K562 (cell line): ENCODE data around the gene PDHB. TPM values are rescaled to one million over a fixed set of nuclear protein-coding genes. Genes with fewer than 3 reads are reported as not detected.

Experiments
- BCL6 ChIP-seq: fragments of 250-450 bp; sonication (Bioruptor Pico); IDR thresholded peaks from 2 replicates; pipeline ENCODE4 v1.4.0; 2020
- CAMTA2 ChIP-seq: fragments of 250-450 bp; sonication (Bioruptor Pico); conservative IDR thresholded peaks from 2 replicates; pipeline ENCODE4 v1.5.1; 2022
- CREB3L1 ChIP-seq: fragments of 450-650 bp; IDR thresholded peaks from 2 replicates; pipeline ENCODE4 v1.6.1; 2014; ENCODE audit warnings: low read depth, mild to moderate bottlenecking, moderate library complexity, borderline replicate concordance
- DPF2 ChIP-seq: fragments of 450-650 bp; IDR thresholded peaks from 2 replicates; pipeline ENCODE4 v1.6.1; 2016
- EHMT2 ChIP-seq: fragments of 450-650 bp; IDR thresholded peaks from 2 replicates; pipeline ENCODE4 v1.6.1; 2018; ENCODE audit warnings: antibody characterized with exemption
- ESRRB ChIP-seq: fragments of 250-450 bp; sonication (Bioruptor Pico); IDR thresholded peaks from 2 replicates; pipeline ENCODE4 v1.5.0; 2020; ENCODE audit warnings: mild to moderate bottlenecking, moderate library complexity, borderline replicate concordance
- FOS ChIP-seq: IDR thresholded peaks from 3 replicates; pipeline ENCODE4 v1.6.1; 2011; ENCODE audit not compliant: insufficient read length; ENCODE audit errors: extremely low read depth
- FOSL1 ChIP-seq: fragments of 200-800 bp; sonication (Bioruptor generic); conservative IDR thresholded peaks from 2 replicates; pipeline ENCODE4 v1.6.1; 2016; ENCODE audit warnings: missing genetic modification characterization, missing compliant biosample characterization
- GABPB1 ChIP-seq: sonication (generic); formaldehyde crosslinking; IDR thresholded peaks from 2 replicates; pipeline ENCODE4 v1.8.0; 2022; ENCODE audit warnings: mild to moderate bottlenecking, missing genetic modification reagents
- KDM2B ChIP-seq: fragments of 250-450 bp; sonication (Bioruptor Pico); IDR thresholded peaks from 2 replicates; pipeline ENCODE4 v1.8.0; 2021; ENCODE audit warnings: mild to moderate bottlenecking, moderate library complexity
- L3MBTL2 ChIP-seq: fragments of 450-650 bp; IDR thresholded peaks from 2 replicates; pipeline ENCODE4 v1.6.1; 2016; ENCODE audit warnings: mild to moderate bottlenecking, moderate library complexity
- MAFG ChIP-seq: fragments of 450-650 bp; conservative IDR thresholded peaks from 2 replicates; pipeline ENCODE4 v1.6.1; 2016; ENCODE audit warnings: missing genetic modification characterization, missing compliant biosample characterization
- MEIS2 ChIP-seq: fragments of 450-650 bp; IDR thresholded peaks from 2 replicates; pipeline ENCODE4 v1.6.1; 2014; ENCODE audit warnings: mild to moderate bottlenecking; ENCODE audit not compliant: partially characterized antibody
- MYBL2 ChIP-seq, 2 experiments: fragments of 450-650 bp in 1 of 2; sonication (generic) in 1 of 2; formaldehyde crosslinking in 1 of 2; IDR thresholded peaks; 2 replicates each; pipeline versions ENCODE4 v1.6.1 to v1.8.1; 2017 to 2022; ENCODE audit warnings: borderline replicate concordance in 1 of 2, inconsistent platforms in 1 of 2, low read depth in 1 of 2, mild to moderate bottlenecking in 1 of 2, missing genetic modification reagents in 1 of 2, moderate library complexity in 1 of 2
- NCOA1 ChIP-seq: fragments of 450-650 bp; IDR thresholded peaks from 2 replicates; pipeline ENCODE4 v1.6.1; 2016; ENCODE audit warnings: low read depth
- NFRKB ChIP-seq: fragments of 450-650 bp; IDR thresholded peaks from 2 replicates; pipeline ENCODE4 v1.6.1; 2016; ENCODE audit warnings: low read depth
- SAFB2 ChIP-seq: fragments of 200-400 bp; formaldehyde crosslinking; IDR thresholded peaks from 2 replicates; pipeline ENCODE4 v1.6.1; 2018; ENCODE audit warnings: borderline replicate concordance, low read length, low read depth, moderate library complexity; ENCODE audit not compliant: severe bottlenecking
- SMARCE1 ChIP-seq: fragments of 450-650 bp; IDR thresholded peaks from 2 replicates; pipeline ENCODE4 v1.7.1; 2016; ENCODE audit warnings: mild to moderate bottlenecking
- SREBF2 ChIP-seq: sonication (generic); formaldehyde crosslinking; IDR thresholded peaks from 2 replicates; pipeline ENCODE4 v1.4.0; 2020; ENCODE audit warnings: mild to moderate bottlenecking, missing genetic modification reagents
- TEAD1 ChIP-seq, 2 experiments: fragments of 450-650 bp in 1 of 2; sonication (generic) in 1 of 2; formaldehyde crosslinking; IDR thresholded peaks; 2 replicates each; pipeline versions ENCODE4 v1.4.0 to v1.8.0; 2020 to 2022; ENCODE audit warnings: mild to moderate bottlenecking in 2 of 2, missing genetic modification reagents in 1 of 2
- ZEB2 ChIP-seq: fragments of 450-650 bp; IDR thresholded peaks from 2 replicates; pipeline ENCODE4 v1.6.1; 2016
- ZNF311 ChIP-seq: fragments of 250-450 bp; sonication (Bioruptor Pico); IDR thresholded peaks from 2 replicates; pipeline ENCODE4 v1.4.0; 2020; ENCODE audit warnings: mild to moderate bottlenecking, moderate library complexity
- ZNF57 ChIP-seq: fragments of 450-650 bp; formaldehyde crosslinking; IDR thresholded peaks from 2 replicates; pipeline ENCODE4 v1.4.0; 2020; ENCODE audit warnings: mild to moderate bottlenecking, moderate library complexity
- ZNF785 ChIP-seq: fragments of 250-450 bp; sonication (Bioruptor Pico); IDR thresholded peaks from 2 replicates; pipeline ENCODE4 v1.4.0; 2020; ENCODE audit warnings: mild to moderate bottlenecking
- polyA plus RNA-seq, 8 experiments: library from polyadenylated mRNA; depleted of rRNA in 4 of 8; stranded (reverse) in 5 of 8; unstranded in 3 of 8; fragments of >200 nt; fragmentation: Nextera tagmentation in 2 of 8; fragmentation: Illumina TruSeq in 1 of 8; extraction: Ambion mirVana in 2 of 8; extraction: Trizol in 1 of 8; gene quantifications; 2 replicates each; pipeline versions ENCODE4 v1.2.1 to v1.2.3, GENCODE V29; 2011 to 2014; ENCODE audit warnings: inconsistent platforms in 1 of 8, missing spikeins in 1 of 8
- total RNA-seq, 7 experiments: library from RNA; depleted of rRNA in 6 of 7; stranded (reverse); fragments of >200 nt in 6 of 7; fragmentation: Illumina TruSeq in 2 of 7; extraction: Trizol in 2 of 7; gene quantifications; 2 replicates each; pipeline versions ENCODE4 v1.2.1 to v1.2.3, GENCODE V29; 2011 to 2021; ENCODE audit warnings: low replicate concordance in 1 of 7
- TF ChIP-seq, protein P1 (sequence below): fragments of 250-450 bp; sonication (Bioruptor Pico); IDR thresholded peaks from 2 replicates; pipeline ENCODE4 v1.9.0; 2021; ENCODE audit warnings: mild to moderate bottlenecking, inconsistent platforms
- TF ChIP-seq, protein P2 (sequence below): fragments of 450-650 bp; formaldehyde crosslinking; IDR thresholded peaks from 2 replicates; pipeline ENCODE4 v1.4.0; 2020; ENCODE audit warnings: mild to moderate bottlenecking, moderate library complexity

PDHB gene
- total and polyA plus RNA-seq, 9 of the 15 experiments (the other 6 are each of a cell fraction or from before 2014, with no cell fraction given), result 51.2 to 178 (median 85.2) TPM

- TF ChIP-seq SAFB2, result no peak
- peak; percentile 84 for TF ChIP-seq MEIS2
- TF ChIP-seq L3MBTL2, result peak; percentile 37; the same call in 1 of the 2 replicates
- TF ChIP-seq ZEB2, result no peak
- no peak for TF ChIP-seq MYBL2 (IDR thresholded peaks at IDR 0.05; ENCODE audit: low read depth)
- TF ChIP-seq MYBL2 (CRISPR knock-in tag; IDR thresholded peaks at IDR 0.05; ENCODE audit: borderline replicate concordance), result no peak
- peak; percentile 90; the same call in 1 of the 2 replicates for TF ChIP-seq SMARCE1
- TF ChIP-seq CAMTA2 (CRISPR knock-in tag), result no peak
- TF ChIP-seq SREBF2 (CRISPR knock-in tag), result no peak
- no peak for TF ChIP-seq EHMT2
- peak; percentile 25 for TF ChIP-seq FOS
- TF ChIP-seq, protein P1, sequence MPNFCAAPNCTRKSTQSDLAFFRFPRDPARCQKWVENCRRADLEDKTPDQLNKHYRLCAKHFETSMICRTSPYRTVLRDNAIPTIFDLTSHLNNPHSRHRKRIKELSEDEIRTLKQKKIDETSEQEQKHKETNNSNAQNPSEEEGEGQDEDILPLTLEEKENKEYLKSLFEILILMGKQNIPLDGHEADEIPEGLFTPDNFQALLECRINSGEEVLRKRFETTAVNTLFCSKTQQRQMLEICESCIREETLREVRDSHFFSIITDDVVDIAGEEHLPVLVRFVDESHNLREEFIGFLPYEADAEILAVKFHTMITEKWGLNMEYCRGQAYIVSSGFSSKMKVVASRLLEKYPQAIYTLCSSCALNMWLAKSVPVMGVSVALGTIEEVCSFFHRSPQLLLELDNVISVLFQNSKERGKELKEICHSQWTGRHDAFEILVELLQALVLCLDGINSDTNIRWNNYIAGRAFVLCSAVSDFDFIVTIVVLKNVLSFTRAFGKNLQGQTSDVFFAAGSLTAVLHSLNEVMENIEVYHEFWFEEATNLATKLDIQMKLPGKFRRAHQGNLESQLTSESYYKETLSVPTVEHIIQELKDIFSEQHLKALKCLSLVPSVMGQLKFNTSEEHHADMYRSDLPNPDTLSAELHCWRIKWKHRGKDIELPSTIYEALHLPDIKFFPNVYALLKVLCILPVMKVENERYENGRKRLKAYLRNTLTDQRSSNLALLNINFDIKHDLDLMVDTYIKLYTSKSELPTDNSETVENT (CRISPR knock-in tag), result no peak
- TF ChIP-seq NFRKB, result no peak
- no peak for TF ChIP-seq ZNF311 (CRISPR knock-in tag)
- peak; percentile 34; the same call in 1 of the 2 replicates for TF ChIP-seq NCOA1
- TF ChIP-seq MAFG, result no peak
- peak; percentile 91 for TF ChIP-seq FOSL1 (tag)
- TF ChIP-seq KDM2B (CRISPR knock-in tag), result no peak
- TF ChIP-seq TEAD1 (CRISPR knock-in tag; IDR thresholded peaks at IDR 0.05), result no peak
- no peak for TF ChIP-seq ZNF57 (CRISPR knock-in tag)
- no peak for TF ChIP-seq ESRRB (CRISPR knock-in tag)
- no peak for TF ChIP-seq GABPB1 (CRISPR knock-in tag)
- no peak for TF ChIP-seq CREB3L1
- TF ChIP-seq DPF2, result peak; percentile 77
- TF ChIP-seq ZNF785, result no peak
- no peak for TF ChIP-seq BCL6 (CRISPR knock-in tag)
- TF ChIP-seq, protein P2, sequence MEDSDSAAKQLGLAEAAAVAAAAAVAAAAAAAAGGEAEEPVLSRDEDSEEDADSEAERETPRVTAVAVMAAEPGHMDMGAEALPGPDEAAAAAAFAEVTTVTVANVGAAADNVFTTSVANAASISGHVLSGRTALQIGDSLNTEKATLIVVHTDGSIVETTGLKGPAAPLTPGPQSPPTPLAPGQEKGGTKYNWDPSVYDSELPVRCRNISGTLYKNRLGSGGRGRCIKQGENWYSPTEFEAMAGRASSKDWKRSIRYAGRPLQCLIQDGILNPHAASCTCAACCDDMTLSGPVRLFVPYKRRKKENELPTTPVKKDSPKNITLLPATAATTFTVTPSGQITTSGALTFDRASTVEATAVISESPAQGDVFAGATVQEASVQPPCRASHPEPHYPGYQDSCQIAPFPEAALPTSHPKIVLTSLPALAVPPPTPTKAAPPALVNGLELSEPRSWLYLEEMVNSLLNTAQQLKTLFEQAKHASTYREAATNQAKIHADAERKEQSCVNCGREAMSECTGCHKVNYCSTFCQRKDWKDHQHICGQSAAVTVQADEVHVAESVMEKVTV (CRISPR knock-in tag), result no peak
Observed at GRCh38 chr3:58471025-58471887, 37.6 kb upstream of the PDHB start (continued).
